Measurements from ENCODE around the gene MSANTD3. TPM values are rescaled to one million over a fixed set of nuclear protein-coding genes. Genes with fewer than 3 reads are reported as not detected.

Gene MSANTD3
- total RNA-seq, 1 experiment from 2014 or later, result 82.7 TPM

Other genes starting within 250 kb of the MSANTD3 start
- 29.4 and 32.7 TPM in 2 replicates for gene TEX10, start 74.2 kb upstream of the MSANTD3 start, total RNA-seq (2014; rRNA removed; shearing (Covaris generic))
- 0.31 and 1.2 TPM in 2 replicates for gene TMEFF1, start 46.0 kb downstream of the MSANTD3 start, total RNA-seq (2014; rRNA removed; shearing (Covaris generic))
- 0.37 and 0.60 TPM in 2 replicates for gene CAVIN4, start 150.9 kb downstream of the MSANTD3 start, total RNA-seq (2014; rRNA removed; shearing (Covaris generic))